ENCODE measurements around the gene USP37.

The USP37 gene

DNA sequence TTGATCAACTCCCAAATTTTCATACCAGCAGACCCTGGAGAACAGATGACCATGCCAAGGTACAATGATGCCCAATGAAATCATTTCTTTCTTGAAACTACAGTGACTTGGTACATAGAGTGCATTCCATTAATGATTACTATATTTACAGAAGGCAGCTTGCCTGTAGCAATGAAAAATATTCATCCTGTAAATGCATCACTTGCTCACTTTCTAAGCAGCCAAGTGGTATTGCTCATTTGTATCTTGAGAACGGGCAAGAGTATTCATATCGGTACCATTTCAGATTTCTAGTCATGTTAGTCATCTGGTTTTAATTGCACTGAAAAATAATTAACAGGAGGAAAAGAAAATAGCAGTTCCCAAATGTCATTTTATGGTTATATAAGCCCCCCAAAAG, 89.6 kb downstream of the USP37 start:
- H3K4me3 ChIP-seq (ENCODE audit: low read length): no peak overlapping the region
- no peak for DNase-seq (ENCODE audit: low read depth)
- TF ChIP-seq, protein P1, sequence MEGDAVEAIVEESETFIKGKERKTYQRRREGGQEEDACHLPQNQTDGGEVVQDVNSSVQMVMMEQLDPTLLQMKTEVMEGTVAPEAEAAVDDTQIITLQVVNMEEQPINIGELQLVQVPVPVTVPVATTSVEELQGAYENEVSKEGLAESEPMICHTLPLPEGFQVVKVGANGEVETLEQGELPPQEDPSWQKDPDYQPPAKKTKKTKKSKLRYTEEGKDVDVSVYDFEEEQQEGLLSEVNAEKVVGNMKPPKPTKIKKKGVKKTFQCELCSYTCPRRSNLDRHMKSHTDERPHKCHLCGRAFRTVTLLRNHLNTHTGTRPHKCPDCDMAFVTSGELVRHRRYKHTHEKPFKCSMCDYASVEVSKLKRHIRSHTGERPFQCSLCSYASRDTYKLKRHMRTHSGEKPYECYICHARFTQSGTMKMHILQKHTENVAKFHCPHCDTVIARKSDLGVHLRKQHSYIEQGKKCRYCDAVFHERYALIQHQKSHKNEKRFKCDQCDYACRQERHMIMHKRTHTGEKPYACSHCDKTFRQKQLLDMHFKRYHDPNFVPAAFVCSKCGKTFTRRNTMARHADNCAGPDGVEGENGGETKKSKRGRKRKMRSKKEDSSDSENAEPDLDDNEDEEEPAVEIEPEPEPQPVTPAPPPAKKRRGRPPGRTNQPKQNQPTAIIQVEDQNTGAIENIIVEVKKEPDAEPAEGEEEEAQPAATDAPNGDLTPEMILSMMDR (conservative IDR thresholded peaks at IDR 0.05; ENCODE audit: low read depth, low read length): no peak

DNA sequence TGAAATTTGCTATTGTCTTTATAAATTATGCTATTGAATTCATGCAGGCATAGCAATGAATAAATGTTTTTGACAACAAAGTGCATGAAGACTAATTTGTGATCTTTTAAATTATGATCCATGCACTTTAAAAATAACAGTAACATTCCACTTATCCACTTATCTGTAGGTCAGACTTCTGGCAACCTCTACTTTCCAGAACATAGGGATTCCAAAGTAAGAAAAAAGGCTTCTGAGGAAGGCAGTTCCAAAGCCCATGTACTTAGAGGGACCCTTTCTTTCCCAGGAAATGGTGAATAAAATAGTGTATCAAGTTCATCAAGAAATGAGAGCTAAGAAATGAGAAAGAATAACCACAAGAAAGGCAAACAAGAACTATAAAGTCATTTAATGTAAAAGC, 90.9 kb downstream of the USP37 start:
- no peak overlapping the region for H3K4me3 ChIP-seq (ENCODE audit: low read length)
- TF ChIP-seq, protein P1 (conservative IDR thresholded peaks at IDR 0.05; ENCODE audit: low read depth, low read length): no peak
- DNase-seq (ENCODE audit: low read depth): no peak

DNA sequence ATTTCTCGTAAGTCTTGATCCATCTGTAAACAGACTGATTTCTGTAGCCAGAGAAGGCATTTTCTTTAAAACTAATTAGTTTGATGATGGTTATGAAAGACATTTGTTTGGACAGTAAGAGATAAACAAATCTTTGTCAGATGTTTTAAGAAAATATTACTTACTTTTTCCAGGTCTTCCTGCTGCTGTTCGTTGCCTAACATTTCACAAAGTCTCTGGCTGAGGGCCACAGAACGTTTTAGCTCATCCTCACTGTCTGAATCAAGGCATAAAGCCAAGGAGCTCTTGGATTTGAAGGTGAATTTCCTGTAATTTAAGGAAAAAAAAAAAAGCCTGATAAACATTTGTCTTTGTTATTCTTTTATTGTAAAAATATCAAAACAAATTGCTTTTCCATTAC, 91.5 kb downstream of the USP37 start:
- DNase-seq (ENCODE audit: low read depth): no peak
- TF ChIP-seq, protein P1 (conservative IDR thresholded peaks at IDR 0.05; ENCODE audit: low read depth, low read length): no peak
- no peak overlapping the region for H3K4me3 ChIP-seq (ENCODE audit: low read length)

DNA sequence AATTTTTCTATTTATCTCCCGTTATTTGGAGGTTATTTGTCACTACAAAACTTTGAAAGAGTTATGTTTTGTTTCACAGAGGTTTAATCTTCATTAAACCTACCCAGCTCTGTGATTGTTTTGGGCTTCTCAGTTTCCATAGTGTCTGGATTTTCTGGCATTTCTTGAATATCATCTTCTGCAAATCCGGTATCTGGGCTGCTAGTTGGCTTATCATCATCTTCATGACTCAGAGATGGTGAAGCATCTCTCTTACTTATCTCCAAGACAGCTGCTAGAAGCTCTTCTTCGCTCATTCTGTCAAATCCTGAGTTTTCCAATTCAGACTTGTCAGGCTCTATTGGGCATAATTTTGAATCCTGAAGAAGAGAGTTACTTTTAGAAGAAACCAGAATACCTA, 93.6 kb downstream of the USP37 start:
- H3K4me3 ChIP-seq (ENCODE audit: low read length): no peak overlapping the region
- DNase-seq (ENCODE audit: low read depth): no peak
- TF ChIP-seq, protein P1 (conservative IDR thresholded peaks at IDR 0.05; ENCODE audit: low read depth, low read length): no peak

DNA sequence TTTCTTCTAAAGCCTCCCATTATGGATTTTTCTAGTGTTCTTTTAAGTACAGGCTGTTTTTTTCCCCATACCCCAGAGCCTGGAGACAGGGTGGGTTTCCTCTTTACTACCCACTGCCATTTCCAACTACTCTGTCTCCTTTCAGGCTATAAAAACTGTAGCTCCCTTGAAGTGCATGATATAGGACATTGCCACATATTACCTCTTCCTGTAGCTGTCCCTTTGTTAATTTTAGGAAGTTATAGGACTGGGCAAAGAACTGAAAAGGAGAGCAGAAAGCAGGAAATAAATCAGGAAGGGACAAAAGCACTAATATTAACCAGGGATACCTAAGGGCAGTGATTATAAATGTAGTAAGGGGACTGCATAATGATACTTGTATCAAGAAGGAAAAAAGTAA, 95.2 kb downstream of the USP37 start:
- TF ChIP-seq, protein P1 (conservative IDR thresholded peaks at IDR 0.05; ENCODE audit: low read depth, low read length): no peak
- H3K4me3 ChIP-seq (ENCODE audit: low read length): no peak overlapping the region
- no peak for DNase-seq (ENCODE audit: low read depth)

DNA sequence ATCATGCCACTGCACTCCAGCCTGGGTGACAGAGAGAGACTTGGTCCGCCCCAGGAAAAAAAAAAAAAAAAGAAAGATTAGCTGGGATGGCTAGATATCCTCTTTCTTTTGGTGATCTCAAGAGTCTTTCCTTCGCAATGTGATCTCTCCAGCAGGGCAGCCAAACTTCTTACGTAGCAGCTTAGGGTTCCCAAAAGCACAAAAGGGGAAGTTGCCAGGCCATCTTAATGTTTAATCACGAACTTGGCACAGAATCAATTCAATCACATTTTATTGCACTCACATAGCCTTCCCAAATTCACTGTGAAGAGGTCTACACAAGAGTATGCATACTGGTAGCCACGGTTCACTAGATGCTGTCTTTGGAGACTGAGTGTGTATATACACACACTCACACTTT, 96.2 kb downstream of the USP37 start:
- TF ChIP-seq, protein P1 (conservative IDR thresholded peaks at IDR 0.05; ENCODE audit: low read depth, low read length): no peak
- no peak overlapping the region for H3K4me3 ChIP-seq (ENCODE audit: low read length)
- DNase-seq (ENCODE audit: low read depth): no peak

DNA sequence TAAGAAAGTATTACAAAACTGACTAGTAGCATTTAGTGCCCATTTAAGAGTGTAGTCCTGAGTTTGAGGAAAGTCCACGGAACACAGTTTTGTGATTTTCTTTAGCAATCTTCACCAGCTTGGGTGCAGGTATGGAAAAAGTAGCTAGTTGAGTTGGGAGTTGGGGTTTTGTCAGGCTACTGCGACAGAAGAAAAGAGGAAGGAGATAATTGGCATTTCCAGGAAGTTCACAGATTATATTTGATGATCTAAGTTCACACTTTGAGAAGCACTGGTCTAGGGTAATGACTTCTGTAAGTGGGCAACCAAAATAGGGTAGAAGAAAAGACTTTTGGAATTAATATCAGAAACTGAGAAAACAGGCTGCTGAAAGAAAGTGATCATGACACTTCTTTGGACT, 97.1 kb downstream of the USP37 start:
- TF ChIP-seq, protein P1 (conservative IDR thresholded peaks at IDR 0.05; ENCODE audit: low read depth, low read length): no peak
- no peak for DNase-seq (ENCODE audit: low read depth)
- no peak overlapping the region for H3K4me3 ChIP-seq (ENCODE audit: low read length)

All from retinal pigment epithelial cell (primary cell).